GM12801 (cell line): Measurements from ENCODE around the gene CTSL.

Experiments used
- TF ChIP-seq, protein P1 (sequence below): IDR thresholded peaks from one replicate; pipeline ENCODE4 v1.5.1; 2011; ENCODE audit warnings: control low read depth; ENCODE audit not compliant: insufficient read length; ENCODE audit errors: extremely low read depth

CTSL gene

GRCh38 chr9:87694236-87694755, 31.6 kb upstream of the CTSL start:
- TF ChIP-seq, protein P1, sequence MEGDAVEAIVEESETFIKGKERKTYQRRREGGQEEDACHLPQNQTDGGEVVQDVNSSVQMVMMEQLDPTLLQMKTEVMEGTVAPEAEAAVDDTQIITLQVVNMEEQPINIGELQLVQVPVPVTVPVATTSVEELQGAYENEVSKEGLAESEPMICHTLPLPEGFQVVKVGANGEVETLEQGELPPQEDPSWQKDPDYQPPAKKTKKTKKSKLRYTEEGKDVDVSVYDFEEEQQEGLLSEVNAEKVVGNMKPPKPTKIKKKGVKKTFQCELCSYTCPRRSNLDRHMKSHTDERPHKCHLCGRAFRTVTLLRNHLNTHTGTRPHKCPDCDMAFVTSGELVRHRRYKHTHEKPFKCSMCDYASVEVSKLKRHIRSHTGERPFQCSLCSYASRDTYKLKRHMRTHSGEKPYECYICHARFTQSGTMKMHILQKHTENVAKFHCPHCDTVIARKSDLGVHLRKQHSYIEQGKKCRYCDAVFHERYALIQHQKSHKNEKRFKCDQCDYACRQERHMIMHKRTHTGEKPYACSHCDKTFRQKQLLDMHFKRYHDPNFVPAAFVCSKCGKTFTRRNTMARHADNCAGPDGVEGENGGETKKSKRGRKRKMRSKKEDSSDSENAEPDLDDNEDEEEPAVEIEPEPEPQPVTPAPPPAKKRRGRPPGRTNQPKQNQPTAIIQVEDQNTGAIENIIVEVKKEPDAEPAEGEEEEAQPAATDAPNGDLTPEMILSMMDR, result no peak

DNA sequence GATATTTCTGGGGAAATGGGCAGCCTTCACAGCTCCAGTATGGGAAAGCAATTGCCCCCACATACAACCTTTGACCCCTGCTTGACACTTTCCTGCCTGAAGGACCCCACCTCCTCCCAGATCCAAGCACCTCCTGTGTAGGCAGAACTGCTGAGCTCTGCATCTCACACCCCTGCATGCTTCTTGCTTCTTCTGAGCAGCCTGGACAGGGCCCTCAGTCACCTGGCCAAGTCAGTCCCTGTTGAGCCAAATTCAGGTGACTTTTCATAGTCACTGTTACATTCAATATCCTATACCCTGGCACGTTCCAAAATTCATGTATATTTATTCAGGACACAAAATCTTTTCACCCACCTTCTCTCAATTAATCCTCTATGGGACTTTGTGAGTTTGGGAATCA, 30.4 kb upstream of the CTSL start:
- TF ChIP-seq, protein P1, result no peak

DNA sequence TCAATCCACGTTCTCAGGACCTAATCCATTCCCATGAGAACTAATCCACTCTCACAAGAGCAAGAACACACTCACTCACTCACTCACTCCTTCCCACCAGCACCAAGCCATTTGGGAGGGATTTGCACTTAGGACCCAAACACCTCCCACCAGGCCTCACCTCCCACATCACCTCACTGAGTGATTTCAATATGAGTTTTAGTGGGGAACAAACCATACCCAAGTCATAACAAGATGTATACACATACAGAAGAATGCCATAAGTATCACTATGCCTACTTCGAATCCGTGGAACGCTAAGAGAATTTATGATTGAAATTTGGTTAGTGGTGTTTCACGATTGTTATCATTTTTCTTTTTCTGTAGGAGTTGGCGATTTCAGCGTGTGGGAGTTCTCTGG, 29.3 kb upstream of the CTSL start:
- TF ChIP-seq, protein P1, result no peak

GRCh38 chr9:87698069-87698809, 27.7 kb upstream of the CTSL start:
- TF ChIP-seq, protein P1, result no peak

DNA sequence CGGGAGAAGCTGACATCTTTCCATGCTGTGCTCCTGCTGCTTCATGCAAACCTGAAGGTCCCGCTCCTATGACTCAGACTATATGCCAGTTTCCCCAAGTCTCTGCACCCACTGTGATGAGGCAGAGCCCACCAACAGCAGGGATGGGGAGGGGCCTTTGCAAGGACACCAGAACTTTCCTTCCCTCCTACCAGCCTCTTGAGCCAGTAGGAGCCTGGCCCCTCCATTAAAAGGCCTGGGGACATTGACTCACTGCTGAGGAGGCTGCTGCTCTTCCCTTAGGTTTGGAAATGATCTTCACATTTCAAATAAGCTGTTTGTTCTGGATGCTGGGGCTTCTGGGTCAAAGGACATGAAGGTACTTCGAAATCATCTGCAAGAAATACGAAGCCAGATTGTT, 26.1 kb upstream of the CTSL start:
- TF ChIP-seq, protein P1, result no peak

GRCh38 chr9:87701491-87701890, 24.4 kb upstream of the CTSL start:
- TF ChIP-seq, protein P1, result no peak

DNA sequence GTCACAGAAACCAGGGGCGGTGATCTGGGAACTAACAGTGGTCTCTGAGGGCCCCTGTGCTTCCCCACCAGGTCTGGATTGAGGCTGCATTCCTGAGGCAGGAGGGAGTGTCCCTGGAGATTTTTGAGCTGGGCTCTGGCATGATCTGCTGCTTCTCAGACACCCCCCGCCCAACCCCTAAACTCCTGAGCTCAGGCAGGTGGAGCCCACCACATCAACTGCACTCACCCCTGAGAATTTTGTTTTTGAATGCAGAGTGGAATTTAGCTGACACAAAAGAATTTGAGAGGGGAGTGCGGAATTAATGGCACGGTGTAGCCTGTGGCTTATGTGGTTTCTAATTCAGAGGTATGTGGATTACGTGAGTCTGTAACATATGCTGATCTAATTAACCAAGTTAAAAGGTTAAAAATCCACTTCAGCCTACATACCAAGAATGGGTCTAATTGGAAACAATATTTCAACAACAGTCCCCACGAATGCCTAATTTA, 23.9 kb upstream of the CTSL start:
- TF ChIP-seq, protein P1, result no peak
